Smooth muscle cell of trachea (primary cell): ENCODE measurements around the gene TFAP2B. TPM values are rescaled to one million over a fixed set of nuclear protein-coding genes. Genes with fewer than 3 reads are reported as not detected.

Source experiments
- total RNA-seq: library from RNA; depleted of rRNA; stranded (reverse); fragments of >200 nt; gene quantifications from 2 replicates; pipeline ENCODE4 v1.2.1, GENCODE V29; 2014

TFAP2B gene
- total RNA-seq: not detected in 2 replicates

DNA sequence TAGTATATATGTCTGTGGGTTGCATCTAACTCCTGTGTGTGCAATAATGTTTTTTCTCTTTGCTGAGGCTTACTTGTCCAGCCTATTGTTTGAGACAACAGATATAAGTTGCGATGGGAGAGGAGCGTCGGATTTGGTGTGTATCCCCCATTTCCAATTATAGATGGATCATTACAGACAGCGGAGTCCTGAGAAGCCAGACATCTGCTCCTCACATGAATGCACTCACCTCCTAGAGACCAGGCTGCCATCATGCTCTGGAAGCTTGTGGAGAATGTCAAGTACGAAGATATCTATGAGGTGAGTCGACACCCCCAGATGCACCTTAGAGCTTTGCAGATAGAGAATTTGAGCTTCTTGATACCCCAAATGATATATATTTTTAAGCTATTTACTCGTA, at the start of gene TFAP2B:
TSS of gene TFAP2B (plus strand) at position 199 of the 400 bp plus-strand sequence. CDS start at position 220, 21 bp downstream.

Other genes with a start within 250 kb of the TFAP2B start
- not detected in 2 replicates for gene TFAP2D, start 105.3 kb upstream of the TFAP2B start, total RNA-seq